HepG2 (cell line): ENCODE results near the gene SLC1A2. TPM values are rescaled to one million over a fixed set of nuclear protein-coding genes. Genes with fewer than 3 reads are reported as not detected.

Source experiments
- ATAC-seq: fragments of 200-7000 bp; cut with Tn5 transposase; 3 replicates; pipeline ENCODE4 v1.9.1; 2020; ENCODE audit warnings: mild to moderate bottlenecking, moderate library complexity
- BruUV-seq: library from RNA; stranded (reverse); fragments of 400-500 nt; replicated peaks from 2 replicates; lab custom pipeline; 2021; lab: Mats Ljungman, UMichigan
- CTCF ChIA-PET: fragments of 300-600 bp; formaldehyde crosslinking; extraction: SDS; loops from one replicate; lab custom pipeline; 2021; ENCODE audit warnings: low total read pairs, inconsistent platforms, low intra/inter-chr PET ratio; lab: Yijun Ruan, JAX
- POLR2A ChIA-PET: fragments of 350-600 bp; sonication (Branson Sonifier 250); formaldehyde crosslinking; loops from one replicate; lab custom pipeline; 2020; ENCODE audit warnings: antibody characterized with exemption, inconsistent platforms; lab: Yijun Ruan, JAX
- DNase-seq: peaks from one replicate; pipeline ENCODE4 v3.0.0-alpha.2; 2015; ENCODE audit warnings: low spot score
- FAIRE-seq: peaks from 3 replicates; lab custom pipeline; 2011; peaks lifted over from hg19 to GRCh38; lab: Jason Lieb, UNC
- H2AFZ ChIP-seq: one replicate; pipeline ENCODE4 v1.6.1; 2011; ENCODE audit warnings: low read length, inconsistent platforms
- H3K27ac ChIP-seq: fragments of 300-600 bp; 3 replicates; pipeline ENCODE4 v1.8.0; 2011; ENCODE audit warnings: mixed run types, mild to moderate bottlenecking, mixed read lengths, low read length, inconsistent platforms; ENCODE audit not compliant: insufficient read depth; ENCODE audit errors: extremely low read length
- H3K27me3 ChIP-seq, 2 experiments: fragments of 200-600 bp in 1 of 2; 2 replicates in 1 of 2; 3 replicates in 1 of 2; pipeline versions ENCODE4 v1.6.0 to v1.8.0; 2011; ENCODE audit warnings: low read length in 2 of 2, mild to moderate bottlenecking in 2 of 2, moderate library complexity in 2 of 2, inconsistent platforms in 1 of 2; ENCODE audit not compliant: insufficient read depth in 2 of 2, control insufficient read depth in 1 of 2
- H3K36me3 ChIP-seq, 2 experiments: fragments of 200-600 bp in 1 of 2; replicated peaks in 1 of 2; 2 replicates in 1 of 2; 3 replicates in 1 of 2; pipeline versions ENCODE4 v1.5.1 to v1.8.0; 2011; ENCODE audit warnings: low read length in 2 of 2, inconsistent platforms in 1 of 2; ENCODE audit not compliant: insufficient read depth in 2 of 2, control insufficient read depth in 1 of 2
- H3K4me1 ChIP-seq: 2 replicates; pipeline ENCODE4 v1.5.1; 2012; ENCODE audit warnings: low read length, inconsistent platforms; ENCODE audit not compliant: insufficient read depth
- H3K4me2 ChIP-seq: 2 replicates; pipeline ENCODE4 v1.6.0; 2011; ENCODE audit warnings: low read depth, low read length, inconsistent platforms
- H3K4me3 ChIP-seq, 3 experiments: fragments of 200-600 bp in 1 of 3; sonication (generic), shearing (Covaris generic) in 1 of 3; replicated peaks in 1 of 3; 2 replicates each; pipeline ENCODE4 v1.5.1; 2011 to 2016; ENCODE audit warnings: low read length in 3 of 3, inconsistent platforms in 2 of 3, low read depth in 2 of 3, mild to moderate bottlenecking in 2 of 3, control low read depth in 1 of 3, mixed read lengths in 1 of 3; ENCODE audit not compliant: insufficient read depth in 1 of 3
- H3K79me2 ChIP-seq: one replicate; pipeline ENCODE4 v1.6.1; 2011; ENCODE audit warnings: low read length, inconsistent platforms; ENCODE audit not compliant: insufficient read depth
- H3K9ac ChIP-seq: 2 replicates; pipeline ENCODE4 v1.6.0; 2011; ENCODE audit warnings: mild to moderate bottlenecking, low read depth, low read length, inconsistent platforms; ENCODE audit not compliant: insufficient read depth
- H3K9me3 ChIP-seq: 2 replicates; pipeline ENCODE4 v1.5.1; 2012; ENCODE audit warnings: mild to moderate bottlenecking, low read length
- H4K20me1 ChIP-seq: 2 replicates; pipeline ENCODE4 v1.6.0; 2011; ENCODE audit warnings: inconsistent platforms, mild to moderate bottlenecking, low read length, moderate library complexity; ENCODE audit not compliant: insufficient read depth
- ATF6 ChIP-seq: sonication (generic); formaldehyde crosslinking; conservative IDR thresholded peaks from 2 replicates; pipeline ENCODE4 v1.4.0; 2020; ENCODE audit warnings: missing genetic modification reagents
- IKZF4 ChIP-seq: sonication (generic); formaldehyde crosslinking; IDR thresholded peaks from 2 replicates; pipeline ENCODE4 v1.5.1; 2020; ENCODE audit warnings: borderline replicate concordance, mild to moderate bottlenecking, low read depth, missing genetic modification reagents; ENCODE audit errors: not compliant biosample characterization
- MBNL3 ChIP-seq: fragments of 250-450 bp; sonication (Bioruptor Pico); conservative IDR thresholded peaks from 2 replicates; pipeline ENCODE4 v1.8.0; 2022; ENCODE audit warnings: mild to moderate bottlenecking, inconsistent platforms
- MXD4 ChIP-seq: IDR thresholded peaks from 2 replicates; pipeline ENCODE4 v1.6.1; 2016; ENCODE audit warnings: mild to moderate bottlenecking, missing biosample characterization, missing genetic modification reagents
- NR2F1 ChIP-seq, 2 experiments: fragments of 450-650 bp in 1 of 2; formaldehyde crosslinking in 1 of 2; IDR thresholded peaks; 2 replicates each; pipeline versions ENCODE4 v1.5.0 to v1.6.1; 2016 to 2020; ENCODE audit warnings: mild to moderate bottlenecking in 1 of 2, missing compliant biosample characterization in 1 of 2, missing genetic modification reagents in 1 of 2, moderate library complexity in 1 of 2
- SPEN ChIP-seq: sonication (generic); formaldehyde crosslinking; IDR thresholded peaks from 2 replicates; pipeline ENCODE4 v1.5.1; 2020; ENCODE audit warnings: low read depth, mild to moderate bottlenecking, missing genetic modification reagents
- ZNF143 ChIP-seq: sonication (generic); formaldehyde crosslinking; IDR thresholded peaks from 2 replicates; pipeline ENCODE4 v1.4.0; 2020; ENCODE audit warnings: missing genetic modification reagents
- ZNF335 ChIP-seq: sonication (generic); formaldehyde crosslinking; IDR thresholded peaks from 2 replicates; pipeline ENCODE4 v1.4.0; 2020; ENCODE audit warnings: missing genetic modification reagents
- ZNF501 ChIP-seq: sonication (generic); formaldehyde crosslinking; IDR thresholded peaks from 2 replicates; pipeline ENCODE4 v1.5.1; 2020; ENCODE audit warnings: mild to moderate bottlenecking, moderate library complexity, missing genetic modification reagents
- ZNF574 ChIP-seq: sonication (generic); formaldehyde crosslinking; IDR thresholded peaks from 2 replicates; pipeline ENCODE4 v1.4.0; 2020; ENCODE audit warnings: missing genetic modification reagents
- ZNF616 ChIP-seq: sonication (generic); formaldehyde crosslinking; IDR thresholded peaks from 2 replicates; pipeline ENCODE4 v1.5.0; 2020; ENCODE audit warnings: low read depth, mild to moderate bottlenecking, missing genetic modification reagents
- ZNF740 ChIP-seq: sonication (generic); formaldehyde crosslinking; IDR thresholded peaks from 2 replicates; pipeline ENCODE4 v1.4.0; 2020; ENCODE audit warnings: missing genetic modification reagents
- WGBS: methylation state at CpG from one replicate; pipeline ENCODE4 v1.1.6; 2017; ENCODE audit warnings: low lambda C conversion rate; 5-methylcytosine and 5-hydroxymethylcytosine counted together
- in situ Hi-C: cut with HindIII; loops from 2 replicates; pipeline ENCODE4 v1.10.0; 2017; ENCODE audit warnings: low pct_unique_long_range_greater_than_20kb; ENCODE audit not compliant: extremely low pct_ligation_motif_present
- intact Hi-C: fragments of 100-400 bp; cut with micrococcal nuclease; formaldehyde crosslinking; loops from one replicate; pipeline ENCODE4 v1.10.0; 2022; ENCODE audit not compliant: unreplicated experiment
- polyA plus RNA-seq, 8 experiments: library from polyadenylated mRNA; depleted of rRNA in 3 of 8; stranded (reverse) in 7 of 8; unstranded in 1 of 8; fragments of >200 nt; fragmentation: Illumina TruSeq in 4 of 8; extraction: Trizol in 4 of 8; gene quantifications; 2 replicates each; pipeline versions ENCODE4 v1.2.1 to v1.2.3, GENCODE V29; 2011 to 2016; ENCODE audit warnings: low read depth in 4 of 8, missing spikeins in 1 of 8, mixed read lengths in 1 of 8; ENCODE audit not compliant: insufficient read depth in 1 of 8
- total RNA-seq, 5 experiments: library from RNA; depleted of rRNA; stranded (reverse); fragments of >200 nt; fragmentation: Illumina TruSeq; extraction: Trizol; gene quantifications; 2 replicates each; pipeline ENCODE4 v1.2.3, GENCODE V29; 2016; ENCODE audit warnings: low read depth in 1 of 5

Gene SLC1A2
- total and polyA plus RNA-seq, 2 of the 13 experiments (the other 11 are each of a cell fraction or from before 2014, with no cell fraction given), result 23.2 to 43.2 TPM

- TF ChIP-seq ZNF740 (CRISPR knock-in tag) (no peak), NR2F1 (CRISPR knock-in tag; IDR thresholded peaks at IDR 0.05) (no peak), ATF6 (CRISPR knock-in tag) (no peak), SPEN (no peak), ZNF616 (CRISPR knock-in tag) (no peak), MXD4 (CRISPR knock-in tag) (no peak), ZNF335 (CRISPR knock-in tag) (no peak), ZNF143 (CRISPR knock-in tag) (no peak), ZNF574 (no peak), IKZF4 (CRISPR knock-in tag) (no peak), MBNL3 (CRISPR knock-in tag) (no peak), ZNF501 (CRISPR knock-in tag) (no peak)
- H3K79me2 ChIP-seq, result no peaks in the 10 kb centered on the region
- no peak for FAIRE-seq
- H3K4me1 ChIP-seq, result no peaks in the 10 kb centered on the region
- H3K4me2 ChIP-seq, result no peak overlapping the region
- no peak overlapping the region for H3K27ac ChIP-seq
- CTCF ChIA-PET, result no interaction called here
- no peak overlapping the region for H3K9ac ChIP-seq
- POLR2A ChIA-PET, result no interaction called here
- no peak for ATAC-seq
- H3K27me3 ChIP-seq, result no peaks in the 10 kb centered on the region
- in situ Hi-C loops, result no loop called here
- H3K4me3 ChIP-seq, result no peak overlapping the region
- H3K9me3 ChIP-seq, result no peaks in the 10 kb centered on the region
- 88% methylated on average over 2 of the region's 2 CpGs for WGBS
- peaks cover 2 to 5% of the 10 kb centered on the region in 2 experiments; a peak in 4 of 5 replicates for H3K36me3 ChIP-seq
- no peak for DNase-seq
- intact Hi-C loops, result no loop called here
- no peak overlapping the region for H2AFZ ChIP-seq
- H4K20me1 ChIP-seq, result no peaks in the 10 kb centered on the region
- no TSS peak for BruUV-seq
Observed at GRCh38 chr11:35295751-35296150, 123.6 kb downstream of the SLC1A2 start.
